IMR-90 (cell line): ENCODE results near the gene IRAK1. TPM values are rescaled to one million over a fixed set of nuclear protein-coding genes. Genes with fewer than 3 reads are reported as not detected.

Experiments
- ATAC-seq: fragments of 200-7000 bp; cut with Tn5 transposase; 2 replicates; pipeline ENCODE4 v1.9.1; 2020; ENCODE audit warnings: low read depth, mild to moderate bottlenecking, moderate library complexity
- BruUV-seq: library from RNA; stranded (reverse); fragments of 400-500 nt; replicated peaks from 2 replicates; lab custom pipeline; 2021; lab: Mats Ljungman, UMichigan
- CTCF ChIA-PET: fragments of 300-600 bp; formaldehyde crosslinking; extraction: SDS; loops from one replicate; lab custom pipeline; 2021; ENCODE audit warnings: antibody characterized with exemption; lab: Yijun Ruan, JAX
- POLR2A ChIA-PET: fragments of 300-600 bp; sonication (Branson Sonifier 250); formaldehyde crosslinking; loops from one replicate; lab custom pipeline; 2022; ENCODE audit warnings: antibody characterized with exemption; ENCODE audit not compliant: unreplicated experiment; lab: Charles Lee
- DNase-seq: peaks from one replicate; pipeline ENCODE4 v3.0.0; 2013
- H2AFZ ChIP-seq: replicated peaks from 2 replicates; pipeline ENCODE3; 2013; ENCODE audit warnings: low read length, mild to moderate bottlenecking; ENCODE audit not compliant: poor library complexity
- H2AK5ac ChIP-seq: 2 replicates; pipeline ENCODE4 v1.6.1; 2013; ENCODE audit warnings: low read depth, low read length, inconsistent platforms
- H2AK9ac ChIP-seq: replicated peaks from 2 replicates; pipeline ENCODE3; 2013; ENCODE audit warnings: mild to moderate bottlenecking, low read depth, low read length, moderate library complexity; ENCODE audit not compliant: poor library complexity
- H2BK120ac ChIP-seq: 2 replicates; pipeline ENCODE4 v1.6.1; 2013; ENCODE audit warnings: low read depth, low read length, inconsistent platforms
- H2BK15ac ChIP-seq: 3 replicates; pipeline ENCODE4 v1.6.1; 2013; ENCODE audit warnings: low read depth, low read length, inconsistent platforms
- H2BK20ac ChIP-seq: 2 replicates; pipeline ENCODE4 v1.6.1; 2013; ENCODE audit warnings: low read depth, mild to moderate bottlenecking, inconsistent platforms, low read length, moderate library complexity
- H2BK5ac ChIP-seq: 2 replicates; pipeline ENCODE4 v1.6.1; 2013; ENCODE audit warnings: mild to moderate bottlenecking, low read depth, low read length, inconsistent platforms; ENCODE audit not compliant: poor library complexity, severe bottlenecking
- H3K14ac ChIP-seq: replicated peaks from 2 replicates; pipeline ENCODE4 v1.6.1; 2013; ENCODE audit warnings: low read depth, low read length, inconsistent platforms
- H3K18ac ChIP-seq: 2 replicates; pipeline ENCODE4 v1.6.1; 2013; ENCODE audit warnings: low read depth, low read length, control low read depth
- H3K23ac ChIP-seq: 2 replicates; pipeline ENCODE4 v1.6.1; 2013; ENCODE audit warnings: low read depth, low read length, inconsistent platforms
- H3K27ac ChIP-seq: 2 replicates; pipeline ENCODE4 v1.5.1; 2013; ENCODE audit warnings: mild to moderate bottlenecking, control low read depth, low read length; ENCODE audit not compliant: insufficient read depth
- H3K27me3 ChIP-seq: 2 replicates; pipeline ENCODE4 v1.6.1; 2013; ENCODE audit warnings: low read length; ENCODE audit not compliant: control insufficient read depth, insufficient read depth
- H3K36me3 ChIP-seq: 2 replicates; pipeline ENCODE4 v1.6.1; 2013; ENCODE audit warnings: low read length, mixed read lengths; ENCODE audit not compliant: control insufficient read depth, insufficient read depth
- H3K4ac ChIP-seq: 2 replicates; pipeline ENCODE4 v1.6.1; 2013; ENCODE audit warnings: low read depth, low read length, inconsistent platforms
- H3K4me1 ChIP-seq: 2 replicates; pipeline ENCODE4 v1.6.1; 2013; ENCODE audit warnings: low read length, mixed read lengths; ENCODE audit not compliant: control insufficient read depth, insufficient read depth
- H3K4me2 ChIP-seq: 2 replicates; pipeline ENCODE4 v1.6.1; 2013; ENCODE audit warnings: low read depth, mild to moderate bottlenecking, control low read depth, low read length, moderate library complexity
- H3K4me3 ChIP-seq: 2 replicates; pipeline ENCODE4 v1.5.1; 2013; ENCODE audit warnings: low read depth, mild to moderate bottlenecking, control low read depth, low read length, moderate library complexity; ENCODE audit not compliant: insufficient read depth
- H3K56ac ChIP-seq: 2 replicates; pipeline ENCODE4 v1.6.1; 2013; ENCODE audit warnings: low read length, inconsistent platforms; ENCODE audit not compliant: insufficient read depth; ENCODE audit errors: extremely low read depth
- H3K79me1 ChIP-seq, 2 experiments: 2 replicates each; pipeline ENCODE4 v1.6.1; 2013; ENCODE audit warnings: low read length in 2 of 2, inconsistent platforms in 1 of 2, low read depth in 1 of 2
- H3K9ac ChIP-seq: 2 replicates; pipeline ENCODE4 v1.6.1; 2013; ENCODE audit warnings: low read depth, low read length, control low read depth
- H3K9me1 ChIP-seq: 2 replicates; pipeline ENCODE4 v1.6.1; 2013; ENCODE audit warnings: low read length, inconsistent platforms; ENCODE audit not compliant: insufficient read depth
- H3K9me3 ChIP-seq: 2 replicates; pipeline ENCODE4 v1.6.1; 2013; ENCODE audit warnings: low read length; ENCODE audit not compliant: control insufficient read depth, insufficient read depth
- H4K20me1 ChIP-seq: 2 replicates; pipeline ENCODE4 v1.6.1; 2013; ENCODE audit warnings: low read length, inconsistent platforms; ENCODE audit not compliant: insufficient read depth
- H4K5ac ChIP-seq: 2 replicates; pipeline ENCODE4 v1.6.1; 2013; ENCODE audit warnings: mild to moderate bottlenecking, low read depth, low read length, control low read depth
- H4K8ac ChIP-seq, 2 experiments: 2 replicates each; pipeline ENCODE4 v1.6.1; 2013; ENCODE audit warnings: low read depth in 2 of 2, low read length in 2 of 2, control low read depth in 1 of 2, inconsistent platforms in 1 of 2
- H4K91ac ChIP-seq: 2 replicates; pipeline ENCODE4 v1.6.1; 2013; ENCODE audit warnings: low read depth, low read length, inconsistent platforms; ENCODE audit not compliant: insufficient read depth
- BHLHE40 ChIP-seq: fragments of 150-350 bp; IDR thresholded peaks from 2 replicates; pipeline ENCODE4 v1.6.1; 2016; ENCODE audit warnings: mild to moderate bottlenecking, low read depth, low read length
- CEBPB ChIP-seq: IDR thresholded peaks from 2 replicates; pipeline ENCODE4 v1.6.1; 2012; ENCODE audit warnings: low read depth, low read length, improper control_type of control experiment
- CHD1 ChIP-seq: IDR thresholded peaks from 2 replicates; pipeline ENCODE4 v1.6.1; 2012; ENCODE audit warnings: low read depth, low read length, improper control_type of control experiment
- FOS ChIP-seq: fragments of 150-350 bp; IDR thresholded peaks from 2 replicates; pipeline ENCODE4 v1.6.1; 2016; ENCODE audit warnings: low read depth, low read length
- MAFK ChIP-seq: IDR thresholded peaks from 2 replicates; pipeline ENCODE4 v1.6.1; 2012; ENCODE audit warnings: low read depth, low read length, improper control_type of control experiment
- MAZ ChIP-seq: IDR thresholded peaks from 2 replicates; pipeline ENCODE4 v1.6.1; 2012; ENCODE audit warnings: low read depth, mild to moderate bottlenecking, low read length, improper control_type of control experiment, moderate library complexity, borderline replicate concordance
- MXI1 ChIP-seq: IDR thresholded peaks from 2 replicates; pipeline ENCODE4 v1.6.1; 2012; ENCODE audit warnings: low read depth, mild to moderate bottlenecking, low read length, moderate library complexity, borderline replicate concordance
- NFE2L2 ChIP-seq: fragments of 150-350 bp; IDR thresholded peaks from 2 replicates; pipeline ENCODE4 v1.6.1; 2016; ENCODE audit warnings: low read depth, mild to moderate bottlenecking, low read length
- POLR2A ChIP-seq: IDR thresholded peaks from 2 replicates; pipeline ENCODE4 v1.6.1; 2012; ENCODE audit warnings: mild to moderate bottlenecking, low read depth, low read length
- RAD21 ChIP-seq: IDR thresholded peaks from 2 replicates; pipeline ENCODE4 v1.6.1; 2012; ENCODE audit warnings: low read length, improper control_type of control experiment
- RCOR1 ChIP-seq: IDR thresholded peaks from 2 replicates; pipeline ENCODE4 v1.6.1; 2012; ENCODE audit warnings: mild to moderate bottlenecking, low read length, improper control_type of control experiment; ENCODE audit not compliant: insufficient replicate concordance
- RFX5 ChIP-seq: IDR thresholded peaks from 2 replicates; pipeline ENCODE4 v1.8.0; 2012; ENCODE audit warnings: low read depth, mild to moderate bottlenecking, low read length, moderate library complexity
- SMC3 ChIP-seq: fragments of 150-350 bp; IDR thresholded peaks from 2 replicates; pipeline ENCODE4 v1.6.1; 2016; ENCODE audit warnings: low read depth, mild to moderate bottlenecking, antibody characterized with exemption, low read length, moderate library complexity
- WGBS, 2 experiments: methylation state at CpG; one replicate each; pipeline versions ENCODE4 v1.1.5 to v1.1.7; 2013; ENCODE audit warnings: missing lambda C conversion rate in 2 of 2; ENCODE audit not compliant: insufficient read length in 1 of 2; ENCODE audit errors: extremely low coverage in 2 of 2; 5-methylcytosine and 5-hydroxymethylcytosine counted together
- dilution Hi-C: fragments of 300-500 bp; cut with HindIII; formaldehyde crosslinking; loops from one replicate; pipeline ENCODE4 v1.14.3; 2018; ENCODE audit warnings: low sequenced_read_pairs; ENCODE audit not compliant: unreplicated experiment
- in situ Hi-C: fragments of 300-500 bp; cut with MboI; formaldehyde crosslinking; loops from 3 replicates; pipeline ENCODE4 v1.14.3; 2019; ENCODE audit warnings: low sequenced_read_pairs, inconsistent platforms, mixed read lengths
- intact Hi-C: fragments of 100-400 bp; cut with micrococcal nuclease; formaldehyde crosslinking; loops from 2 replicates; pipeline ENCODE4 v1.10.0; 2022
- polyA plus RNA-seq, 3 experiments: library from polyadenylated mRNA; depleted of rRNA; stranded (reverse); fragments of >200 nt; gene quantifications; 2 replicates each; pipeline ENCODE4 v1.2.3, GENCODE V29; 2012; ENCODE audit warnings: low replicate concordance in 1 of 3
- total RNA-seq: library from RNA; depleted of rRNA; stranded (reverse); fragments of >200 nt; gene quantifications from 2 replicates; pipeline ENCODE4 v1.2.3, GENCODE V29; 2012
- TF ChIP-seq, protein P1 (sequence below): fragments of 150-350 bp; IDR thresholded peaks from 2 replicates; pipeline ENCODE4 v1.6.1; 2017; ENCODE audit warnings: mild to moderate bottlenecking, antibody characterized with exemption, low read length, low read depth
- TF ChIP-seq, protein P2 (sequence below): conservative IDR thresholded peaks from 2 replicates; pipeline ENCODE4 v1.5.1; 2012; ENCODE audit warnings: mild to moderate bottlenecking, low read depth, low read length, improper control_type of control experiment
- TF ChIP-seq, protein P3 (sequence below): fragments of 150-350 bp; IDR thresholded peaks from 2 replicates; pipeline ENCODE4 v1.6.1; 2016; ENCODE audit warnings: low read depth, mild to moderate bottlenecking, low read length, moderate library complexity, borderline replicate concordance

IRAK1 gene
- total and polyA plus RNA-seq, 2 of the 4 experiments (the other 2 are of a cell fraction) = 33.3 to 50.2 TPM

- Histone ChIP-seq H2AK5ac (no peak overlapping the region), H4K8ac (no peak overlapping the region), H2AFZ (no peak overlapping the region), H3K18ac (no peak overlapping the region), H3K4me2 (no peak overlapping the region), H3K79me1 (no peaks in the 10 kb centered on the region), H2BK120ac (no peak overlapping the region), H3K14ac (no peak overlapping the region), H3K56ac (no peak overlapping the region), H2BK5ac (no peak overlapping the region), H4K91ac (no peak overlapping the region), H3K9me1 (0 out of 2 replicates have a peak, but pooled peaks cover 4% of the 10 kb centered on the region), H3K27ac (no peak overlapping the region), H3K4me1 (peaks cover 2% of the 10 kb centered on the region), H3K9me3 (no peaks in the 10 kb centered on the region), H3K27me3 (no peaks in the 10 kb centered on the region), H3K36me3 (no peaks in the 10 kb centered on the region; the same call in 1 of the 2 replicates), H2BK20ac (no peak overlapping the region), H3K23ac (no peak overlapping the region), H4K20me1 (no peaks in the 10 kb centered on the region), H3K4ac (no peak overlapping the region), H2BK15ac (no peak overlapping the region), H2AK9ac (no peak overlapping the region), H3K4me3 (no peak overlapping the region), H4K5ac (no peak overlapping the region), H3K9ac (no peak overlapping the region)
- ChIA-PET CTCF (no interaction called here), POLR2A (no interaction called here)
- dilution Hi-C loops (no loop called here), in situ Hi-C loops (no loop called here), intact Hi-C loops (no loop called here)
- ATAC-seq = no peak
- no peak for DNase-seq
- TF ChIP-seq CHD1 (no peak), POLR2A (no peak), RCOR1 (no peak), NFE2L2 (no peak), MAZ (no peak), MXI1 (no peak), RFX5 (no peak), MAFK (no peak), BHLHE40 (no peak), SMC3 (no peak), RAD21 (no peak), CEBPB (no peak), FOS (no peak)
- TF ChIP-seq, protein P1, sequence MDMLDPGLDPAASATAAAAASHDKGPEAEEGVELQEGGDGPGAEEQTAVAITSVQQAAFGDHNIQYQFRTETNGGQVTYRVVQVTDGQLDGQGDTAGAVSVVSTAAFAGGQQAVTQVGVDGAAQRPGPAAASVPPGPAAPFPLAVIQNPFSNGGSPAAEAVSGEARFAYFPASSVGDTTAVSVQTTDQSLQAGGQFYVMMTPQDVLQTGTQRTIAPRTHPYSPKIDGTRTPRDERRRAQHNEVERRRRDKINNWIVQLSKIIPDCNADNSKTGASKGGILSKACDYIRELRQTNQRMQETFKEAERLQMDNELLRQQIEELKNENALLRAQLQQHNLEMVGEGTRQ = no peak
- TF ChIP-seq, protein P2, sequence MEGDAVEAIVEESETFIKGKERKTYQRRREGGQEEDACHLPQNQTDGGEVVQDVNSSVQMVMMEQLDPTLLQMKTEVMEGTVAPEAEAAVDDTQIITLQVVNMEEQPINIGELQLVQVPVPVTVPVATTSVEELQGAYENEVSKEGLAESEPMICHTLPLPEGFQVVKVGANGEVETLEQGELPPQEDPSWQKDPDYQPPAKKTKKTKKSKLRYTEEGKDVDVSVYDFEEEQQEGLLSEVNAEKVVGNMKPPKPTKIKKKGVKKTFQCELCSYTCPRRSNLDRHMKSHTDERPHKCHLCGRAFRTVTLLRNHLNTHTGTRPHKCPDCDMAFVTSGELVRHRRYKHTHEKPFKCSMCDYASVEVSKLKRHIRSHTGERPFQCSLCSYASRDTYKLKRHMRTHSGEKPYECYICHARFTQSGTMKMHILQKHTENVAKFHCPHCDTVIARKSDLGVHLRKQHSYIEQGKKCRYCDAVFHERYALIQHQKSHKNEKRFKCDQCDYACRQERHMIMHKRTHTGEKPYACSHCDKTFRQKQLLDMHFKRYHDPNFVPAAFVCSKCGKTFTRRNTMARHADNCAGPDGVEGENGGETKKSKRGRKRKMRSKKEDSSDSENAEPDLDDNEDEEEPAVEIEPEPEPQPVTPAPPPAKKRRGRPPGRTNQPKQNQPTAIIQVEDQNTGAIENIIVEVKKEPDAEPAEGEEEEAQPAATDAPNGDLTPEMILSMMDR = no peak
- TF ChIP-seq, protein P3, sequence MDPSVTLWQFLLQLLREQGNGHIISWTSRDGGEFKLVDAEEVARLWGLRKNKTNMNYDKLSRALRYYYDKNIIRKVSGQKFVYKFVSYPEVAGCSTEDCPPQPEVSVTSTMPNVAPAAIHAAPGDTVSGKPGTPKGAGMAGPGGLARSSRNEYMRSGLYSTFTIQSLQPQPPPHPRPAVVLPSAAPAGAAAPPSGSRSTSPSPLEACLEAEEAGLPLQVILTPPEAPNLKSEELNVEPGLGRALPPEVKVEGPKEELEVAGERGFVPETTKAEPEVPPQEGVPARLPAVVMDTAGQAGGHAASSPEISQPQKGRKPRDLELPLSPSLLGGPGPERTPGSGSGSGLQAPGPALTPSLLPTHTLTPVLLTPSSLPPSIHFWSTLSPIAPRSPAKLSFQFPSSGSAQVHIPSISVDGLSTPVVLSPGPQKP = no peak
- no TSS peak for BruUV-seq
- 100% methylated on average over 1 of the region's 11 CpGs; no CpG with 5 or more reads in 1 of the 2 experiments for WGBS, 2 experiments
Observed at GRCh38 chrX:154004315-154004714, 15.4 kb downstream of the IRAK1 start.
